ENCODE measurements around the gene KLHL30. TPM values are rescaled to one million over a fixed set of nuclear protein-coding genes. Genes with fewer than 3 reads are reported as not detected.

The KLHL30 gene
- total and polyA plus RNA-seq, 2 experiments from 2014 or later: 0.07 TPM; not detected in 1

- Mint-ChIP-seq H3K27me3 (ENCODE audit: insufficient read depth, low read depth, poor library complexity) (peaks cover 4% of the 10 kb centered on the region), H3K9me3 (no peaks in the 10 kb centered on the region), H3K4me1 (no peaks in the 10 kb centered on the region), H3K27ac (no peak overlapping the region), H3K36me3 (ENCODE audit: low read depth) (no peaks in the 10 kb centered on the region), H3K4me3 (no peak overlapping the region)
- no peaks in the 10 kb centered on the region for H3K27me3 ChIP-seq (ENCODE audit: insufficient read depth)
- no peaks in the 10 kb centered on the region for H3K4me1 ChIP-seq (ENCODE audit: insufficient read depth)
- H3K79me2 ChIP-seq (replicated peaks; ENCODE audit: insufficient read depth): no peaks in the 10 kb centered on the region
- no peak overlapping the region for H3K4me3 ChIP-seq
- no peak for TF ChIP-seq CTCF (conservative IDR thresholded peaks at IDR 0.05; ENCODE audit: low read depth in 2 of 2)
- TF ChIP-seq EZH2 (IDR thresholded peaks at IDR 0.05; ENCODE audit: low read depth, unreplicated experiment): no peak
- no peak for TF ChIP-seq JUNB (IDR thresholded peaks at IDR 0.05; ENCODE audit: unreplicated experiment)
- TF ChIP-seq NANOG (IDR thresholded peaks at IDR 0.05; ENCODE audit: borderline replicate concordance): no peak
- TF ChIP-seq POLR2AphosphoS5 (IDR thresholded peaks at IDR 0.05; ENCODE audit: low read depth): no peak
- H3F3A ChIP-seq (replicated peaks; ENCODE audit: low read depth): peaks cover 9% of the 10 kb centered on the region; the same call in 1 of the 2 replicates
- DNase-seq (ENCODE audit: low spot score) (no peak), ATAC-seq (no peak)
- no peaks in the 10 kb centered on the region for H3K9me2 ChIP-seq (ENCODE audit: insufficient read depth)
- no peaks in the 10 kb centered on the region for H3K36me3 ChIP-seq (ENCODE audit: insufficient read depth)
- H2AFZ ChIP-seq: no peak overlapping the region
- no peak overlapping the region for H3K27ac ChIP-seq (ENCODE audit: low read depth)
- H3K4me2 ChIP-seq: no peak overlapping the region
- H4K20me1 ChIP-seq (replicated peaks; ENCODE audit: insufficient read depth): no peaks in the 10 kb centered on the region
Measured at GRCh38 chr2:238123218-238123971, 15.1 kb upstream of the KLHL30 start.

- Histone ChIP-seq H4K20me1 (replicated peaks; ENCODE audit: insufficient read depth) (no peaks in the 10 kb centered on the region), H3F3A (replicated peaks; ENCODE audit: low read depth) (peaks cover 9% of the 10 kb centered on the region; the same call in 1 of the 2 replicates), H3K27me3 (ENCODE audit: insufficient read depth) (no peaks in the 10 kb centered on the region), H3K9me2 (ENCODE audit: insufficient read depth) (no peaks in the 10 kb centered on the region), H3K4me1 (ENCODE audit: insufficient read depth) (no peaks in the 10 kb centered on the region), H3K79me2 (replicated peaks; ENCODE audit: insufficient read depth) (no peaks in the 10 kb centered on the region), H3K36me3 (ENCODE audit: insufficient read depth) (no peaks in the 10 kb centered on the region), H3K4me2 (no peak overlapping the region), H2AFZ (no peak overlapping the region), H3K4me3 (no peak overlapping the region), H3K27ac (ENCODE audit: low read depth) (no peak overlapping the region)
- H3K4me3 Mint-ChIP-seq: no peak overlapping the region
- no peaks in the 10 kb centered on the region for H3K36me3 Mint-ChIP-seq (ENCODE audit: low read depth)
- DNase-seq (ENCODE audit: low spot score): no peak
- no peak overlapping the region for H3K27ac Mint-ChIP-seq
- no peaks in the 10 kb centered on the region for H3K4me1 Mint-ChIP-seq
- ATAC-seq: no peak
- H3K27me3 Mint-ChIP-seq (ENCODE audit: insufficient read depth, low read depth, poor library complexity): peaks cover 4% of the 10 kb centered on the region
- no peaks in the 10 kb centered on the region for H3K9me3 Mint-ChIP-seq
- TF ChIP-seq ZNF331 (CRISPR knock-in tag; IDR thresholded peaks at IDR 0.05; ENCODE audit: low read depth) (no peak), EZH2phosphoT487 (IDR thresholded peaks at IDR 0.05; ENCODE audit: unreplicated experiment) (no peak), ETS1 (IDR thresholded peaks at IDR 0.05) (no peak), POLR2AphosphoS5 (IDR thresholded peaks at IDR 0.05; ENCODE audit: low read depth) (no peak), REST (IDR thresholded peaks at IDR 0.05; ENCODE audit: unreplicated experiment) (no peak), EZH2 (IDR thresholded peaks at IDR 0.05; ENCODE audit: low read depth, unreplicated experiment) (no peak), NANOG (IDR thresholded peaks at IDR 0.05; ENCODE audit: borderline replicate concordance) (no peak)
Measured at GRCh38 chr2:238123991-238124470, 14.4 kb upstream of the KLHL30 start.
